ENCODE measurements around the gene TUT1. TPM values are rescaled to one million over a fixed set of nuclear protein-coding genes. Genes with fewer than 3 reads are reported as not detected.

Gene TUT1
- total RNA-seq, 6 experiments from 2014 or later, result 12.3 to 34.2 (median 21.1) TPM

DNA sequence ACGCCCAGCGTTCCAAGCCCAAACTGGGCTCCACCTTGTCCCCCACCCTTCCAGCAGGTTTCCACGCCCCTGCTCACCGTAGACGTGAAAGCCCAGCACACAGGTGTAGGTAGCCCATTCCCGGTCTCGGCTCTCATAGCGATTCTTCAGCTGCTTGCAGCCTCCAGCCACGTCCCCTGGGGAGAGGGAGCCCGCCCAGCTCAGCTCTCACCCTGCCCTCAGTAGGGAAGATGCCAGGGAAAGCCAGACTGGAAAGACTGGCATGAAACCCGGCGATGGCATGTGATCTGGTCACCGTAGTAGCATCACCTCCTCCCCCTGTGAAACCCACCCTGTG lies 11.7 kb upstream of the TUT1 start:
- DNase-seq (no peak), ATAC-seq (no peak)
- TF ChIP-seq, protein P1, sequence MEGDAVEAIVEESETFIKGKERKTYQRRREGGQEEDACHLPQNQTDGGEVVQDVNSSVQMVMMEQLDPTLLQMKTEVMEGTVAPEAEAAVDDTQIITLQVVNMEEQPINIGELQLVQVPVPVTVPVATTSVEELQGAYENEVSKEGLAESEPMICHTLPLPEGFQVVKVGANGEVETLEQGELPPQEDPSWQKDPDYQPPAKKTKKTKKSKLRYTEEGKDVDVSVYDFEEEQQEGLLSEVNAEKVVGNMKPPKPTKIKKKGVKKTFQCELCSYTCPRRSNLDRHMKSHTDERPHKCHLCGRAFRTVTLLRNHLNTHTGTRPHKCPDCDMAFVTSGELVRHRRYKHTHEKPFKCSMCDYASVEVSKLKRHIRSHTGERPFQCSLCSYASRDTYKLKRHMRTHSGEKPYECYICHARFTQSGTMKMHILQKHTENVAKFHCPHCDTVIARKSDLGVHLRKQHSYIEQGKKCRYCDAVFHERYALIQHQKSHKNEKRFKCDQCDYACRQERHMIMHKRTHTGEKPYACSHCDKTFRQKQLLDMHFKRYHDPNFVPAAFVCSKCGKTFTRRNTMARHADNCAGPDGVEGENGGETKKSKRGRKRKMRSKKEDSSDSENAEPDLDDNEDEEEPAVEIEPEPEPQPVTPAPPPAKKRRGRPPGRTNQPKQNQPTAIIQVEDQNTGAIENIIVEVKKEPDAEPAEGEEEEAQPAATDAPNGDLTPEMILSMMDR (IDR thresholded peaks at IDR 0.05), result no peak
- no peak for TF ChIP-seq POLR2A (IDR thresholded peaks at IDR 0.05)
- WGBS (ENCODE audit: insufficient coverage, low coverage, low lambda C conversion rate, missing lambda C conversion rate), result no CpG with 5 or more reads among the region's 13 CpGs
- H3K27me3 ChIP-seq, result no peaks in the 10 kb centered on the region
- H3K27ac ChIP-seq, result no peak overlapping the region
- H3K4me3 ChIP-seq, result no peak overlapping the region
- peaks cover 0 to 8% (median 4%) of the 10 kb centered on the region in 4 donors for H3K36me3 ChIP-seq
- peaks cover 0 to 28% (median 14%) of the 10 kb centered on the region in 4 donors for H3K4me1 ChIP-seq
- intact Hi-C loops (cut with DNase I), result no loop called here
- no peaks in the 10 kb centered on the region for H3K9me3 ChIP-seq

DNA sequence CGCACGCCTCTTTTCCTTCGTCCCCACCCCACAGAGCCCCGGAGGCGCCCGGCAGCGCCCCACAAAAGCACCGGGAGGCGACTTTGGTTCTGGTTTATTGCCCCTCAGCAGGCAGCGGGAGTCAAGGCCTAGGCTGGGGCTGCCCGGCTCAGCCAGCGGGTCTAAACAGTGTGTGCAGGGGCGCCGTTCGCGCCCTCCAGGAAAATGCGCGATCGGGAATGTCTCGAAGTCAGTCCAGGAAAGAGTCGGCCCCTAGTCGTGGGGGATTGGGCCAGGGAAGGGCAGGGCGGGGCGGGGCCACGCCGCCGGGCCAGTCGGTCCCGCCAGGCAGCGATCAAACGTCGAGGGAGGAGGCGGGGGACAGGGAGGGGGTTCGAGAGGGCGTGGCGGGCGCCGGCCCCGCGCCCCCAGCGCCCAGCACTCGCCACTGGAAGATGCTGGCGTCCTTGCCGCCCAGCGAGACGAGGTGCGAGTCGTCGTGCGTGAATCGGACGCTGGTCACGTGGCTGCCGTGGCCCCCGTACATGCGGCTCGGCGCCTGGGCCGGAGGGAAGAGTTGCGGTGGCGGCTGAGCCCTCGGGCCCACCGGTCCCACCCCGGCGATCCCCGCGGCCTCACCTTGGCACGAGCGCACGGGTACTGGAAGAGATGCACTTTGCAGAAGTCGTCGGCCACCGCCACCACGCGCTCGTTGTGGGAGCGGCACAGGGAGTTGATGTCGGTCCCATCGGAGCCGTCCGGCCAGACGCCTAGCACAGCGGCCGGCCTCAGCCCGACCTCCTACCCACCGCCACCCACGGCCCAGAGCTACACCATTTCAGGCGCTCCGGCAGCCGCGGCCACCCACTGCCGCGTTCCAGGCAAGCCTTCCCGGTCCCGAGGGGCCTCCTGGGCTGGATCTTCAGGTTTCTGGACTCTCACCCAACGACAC lies 11.1 kb upstream of the TUT1 start:
- Histone ChIP-seq H3K36me3 (peaks cover 0 to 15% (median 10%) of the 10 kb centered on the region in 4 donors), H3K4me1 (peaks cover 0 to 24% (median 12%) of the 10 kb centered on the region in 4 donors)
- intact Hi-C loops (cut with DNase I), result no loop called here

DNA sequence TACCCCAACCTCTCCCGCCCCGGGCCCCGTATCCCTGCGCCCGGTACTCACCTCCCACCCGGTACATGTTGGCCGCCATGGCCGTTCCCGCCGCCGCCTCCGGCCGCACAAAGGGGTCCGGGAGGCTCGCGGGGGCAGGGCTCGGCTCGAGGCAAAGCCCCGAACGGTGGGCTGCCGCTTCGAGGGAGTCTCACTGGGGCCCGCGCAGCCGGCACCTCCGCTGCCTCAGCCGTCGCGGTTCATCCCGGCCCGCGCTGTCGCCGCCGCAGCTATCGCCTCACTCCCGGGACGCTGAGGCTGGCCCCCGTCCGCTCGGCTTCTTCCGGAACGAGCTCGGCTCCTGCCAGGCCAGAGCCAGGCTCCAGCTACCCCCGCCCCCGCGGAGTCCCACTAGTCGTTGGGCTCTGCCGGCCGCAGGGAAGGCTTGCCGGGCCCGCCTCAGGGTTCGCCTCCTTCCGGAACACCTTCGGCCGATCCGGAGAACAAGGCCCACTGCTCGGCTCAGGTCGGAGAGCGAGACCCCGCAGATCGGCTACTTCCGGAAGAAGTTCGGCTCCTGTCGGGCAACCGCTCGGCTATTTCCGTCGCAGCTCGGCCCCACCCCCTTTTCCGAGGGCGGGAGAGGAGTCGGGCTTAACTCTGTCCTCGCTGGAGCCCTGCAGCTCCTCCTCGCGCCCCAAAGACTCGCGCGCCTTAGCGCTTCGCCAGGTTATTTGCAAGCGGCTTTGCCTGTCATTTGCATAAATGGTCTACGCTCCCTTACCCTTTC lies 10.2 kb upstream of the TUT1 start, which contains the start of gene MTA2:
TSS of gene MTA2 (minus strand) at position 494 of the 769 bp plus-strand sequence. CDS start at position 79, 415 bp downstream.
- H3K4me1 ChIP-seq, result peaks cover 0 to 16% (median 8%) of the 10 kb centered on the region in 4 donors
- intact Hi-C loops (cut with DNase I), result no loop called here
- TF ChIP-seq POLR2A (IDR thresholded peaks at IDR 0.05), result peak; percentile 42
- TF ChIP-seq, protein P1 (IDR thresholded peaks at IDR 0.05), result no peak

More for the DNA sequence above, 11.1 kb upstream of the TUT1 start:
- DNase-seq, result peak; percentile 70 to 73 (median 73)
- WGBS (ENCODE audit: insufficient coverage, low coverage, low lambda C conversion rate, missing lambda C conversion rate), result 0% methylated on average over 7 of the region's 96 CpGs
- H3K4me3 ChIP-seq, result peak overlapping the region; percentile 80 to 92 (median 88)
- H3K9me3 ChIP-seq, result no peaks in the 10 kb centered on the region
- peak; percentile 41 to 58 (median 45) for ATAC-seq
- peak overlapping the region in 2 of 3 donors; percentile 38 to 85 for H3K27ac ChIP-seq
- H3K27me3 ChIP-seq, result no peaks in the 10 kb centered on the region
- no peak for TF ChIP-seq POLR2A (IDR thresholded peaks at IDR 0.05)
- TF ChIP-seq, protein P1 (IDR thresholded peaks at IDR 0.05), result peak in 2 of 4 donors; percentile 9 to 11

DNA sequence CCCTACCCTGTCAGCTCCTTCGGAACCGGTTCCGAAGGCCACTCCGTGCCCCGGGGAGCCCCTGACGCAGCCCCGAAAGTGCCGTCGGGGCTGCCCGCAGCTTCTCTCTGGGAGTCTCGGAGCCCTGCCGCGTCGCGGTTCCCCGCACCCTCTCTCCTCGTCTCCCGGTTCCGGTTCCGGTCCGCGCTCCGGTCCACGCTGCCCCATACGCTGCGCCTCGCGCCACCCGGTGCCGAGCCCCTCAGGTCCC lies 9.7 kb upstream of the TUT1 start:
- Histone ChIP-seq H3K27ac (peak overlapping the region; percentile 85 to 95 (median 85)), H3K36me3 (peaks cover 0 to 28% (median 15%) of the 10 kb centered on the region in 4 donors)
- 1% methylated on average over 13 of the region's 30 CpGs for WGBS (ENCODE audit: insufficient coverage, low coverage, low lambda C conversion rate, missing lambda C conversion rate)

More for the DNA sequence above, 10.2 kb upstream of the TUT1 start, which contains the start of gene MTA2:
- no peaks in the 10 kb centered on the region for H3K9me3 ChIP-seq
- WGBS (ENCODE audit: insufficient coverage, low coverage, low lambda C conversion rate, missing lambda C conversion rate), result under 1% methylated on average over 28 of the region's 83 CpGs
- peak; percentile 96 for DNase-seq
- no peaks in the 10 kb centered on the region for H3K27me3 ChIP-seq
- ATAC-seq, result peak; percentile 89 to 93 (median 92)
- H3K27ac ChIP-seq, result peak within 1 kb of the TSS; percentile 85 to 95 (median 85)
- peaks cover 0 to 23% (median 12%) of the 10 kb centered on the region in 4 donors for H3K36me3 ChIP-seq
- peak within 1 kb of the TSS; percentile 80 to 92 (median 88) for H3K4me3 ChIP-seq

More for the DNA sequence above, 9.7 kb upstream of the TUT1 start:
- intact Hi-C loops (cut with DNase I), result no loop called here
- ATAC-seq (peak; percentile 21 to 47 (median 37)), DNase-seq (peak in 1 of 3 donors; percentile 75)
- Histone ChIP-seq H3K27me3 (no peaks in the 10 kb centered on the region), H3K4me3 (peak overlapping the region; percentile 80 to 92 (median 88)), H3K9me3 (no peaks in the 10 kb centered on the region), H3K4me1 (peaks cover 0 to 16% (median 7%) of the 10 kb centered on the region in 4 donors)
- TF ChIP-seq, protein P1 (IDR thresholded peaks at IDR 0.05), result no peak
- TF ChIP-seq POLR2A (IDR thresholded peaks at IDR 0.05), result no peak
